ENCODE results near the gene ERN2. TPM values are rescaled to one million over a fixed set of nuclear protein-coding genes. Genes with fewer than 3 reads are reported as not detected.
A peak's percentile ranks its signal among the peaks of the same experiment; 100 is the strongest.

The ERN2 gene
- total RNA-seq, 2 experiments from 2014 or later: not detected

- no peaks in the 10 kb centered on the region for H3K9me3 Mint-ChIP-seq (ENCODE audit: low read depth)
- ChIA-PET CTCF (no interaction called here), POLR2A (no interaction called here)
- no peaks in the 10 kb centered on the region for H3K27me3 Mint-ChIP-seq
- H3K27ac Mint-ChIP-seq: no peak overlapping the region
- H3K36me3 Mint-ChIP-seq (ENCODE audit: low read depth): no peaks in the 10 kb centered on the region
- intact Hi-C loops (cut with DNase I, micrococcal nuclease): no loop called here
- no peak for ATAC-seq
- no peak overlapping the region for H3K4me3 Mint-ChIP-seq
- DNase-seq: no peak
- peaks cover 7% of the 10 kb centered on the region for H3K4me1 Mint-ChIP-seq
These were observed 17.3 kb downstream of the ERN2 start for GRCh38 chr16:23695756-23696155.

DNA sequence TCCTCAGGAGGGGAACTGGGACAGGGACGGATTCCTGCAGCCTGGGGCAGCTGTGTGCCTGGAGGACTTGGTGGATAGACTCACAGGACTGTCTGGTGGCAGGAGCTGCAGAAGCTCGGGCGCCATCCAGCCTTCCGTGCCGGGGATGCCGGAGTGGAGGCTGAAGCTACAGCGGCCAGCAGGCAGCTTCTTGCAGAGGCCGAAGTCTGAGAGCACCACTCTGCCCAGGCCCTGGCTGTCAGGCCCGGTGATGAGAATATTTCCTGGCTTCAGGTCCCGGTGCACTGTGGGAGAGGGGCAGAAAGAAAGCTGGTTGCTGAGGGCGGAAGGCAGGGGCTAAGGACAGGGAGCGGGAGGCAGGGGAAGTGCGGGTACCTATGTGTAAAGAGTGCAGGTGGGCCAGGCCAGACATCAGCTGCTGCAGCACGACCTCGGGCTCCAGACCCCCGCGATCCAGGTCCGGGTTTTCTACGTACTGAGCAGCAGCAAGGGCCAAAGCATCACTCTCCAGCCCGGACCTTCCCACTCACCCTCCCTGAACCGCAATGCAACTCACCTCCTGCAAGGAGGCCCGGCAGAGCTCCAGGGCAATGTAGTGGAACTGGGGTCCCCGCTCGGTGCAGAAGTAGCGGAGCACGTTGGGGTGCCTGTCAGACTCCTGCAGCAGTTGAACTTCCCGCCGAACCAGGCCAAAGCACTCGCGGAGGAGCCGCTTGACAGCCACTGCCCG lies 18.2 kb downstream of the ERN2 start:
- H3K9me3 Mint-ChIP-seq (ENCODE audit: low read depth): no peaks in the 10 kb centered on the region
- intact Hi-C loops (cut with DNase I, micrococcal nuclease): no loop called here
- ChIA-PET POLR2A (interaction anchor here (0.7 kb wide), 1 partner anchor 494 kb away, joined by 3 read pairs; no protein-coding TSS in a partner anchor), CTCF (interaction anchor here (1.0 to 1.7 kb wide), 2 partner anchors 17 to 19 kb away, joined by 3 to 4 read pairs; no protein-coding TSS in a partner anchor)
- H3K36me3 Mint-ChIP-seq (ENCODE audit: low read depth): peaks cover 5% of the 10 kb centered on the region
- ATAC-seq: peak; percentile 30
- peaks cover 7% of the 10 kb centered on the region for H3K4me1 Mint-ChIP-seq
- no peak overlapping the region for H3K4me3 Mint-ChIP-seq
- H3K27me3 Mint-ChIP-seq: no peaks in the 10 kb centered on the region
- H3K27ac Mint-ChIP-seq: no peak overlapping the region
- DNase-seq: peak; percentile 12

- CTCF ChIA-PET: interaction anchor here (1.0 to 1.7 kb wide), 2 partner anchors 16 to 20 kb away, joined by 3 to 4 read pairs; no protein-coding TSS in a partner anchor
- POLR2A ChIA-PET: interaction anchor here (0.7 kb wide), 1 partner anchor 494 kb away, joined by 3 read pairs; no protein-coding TSS in a partner anchor
- intact Hi-C loops (cut with DNase I, micrococcal nuclease): no loop called here
- DNase-seq (no peak), ATAC-seq (no peak)
- H3K36me3 Mint-ChIP-seq (ENCODE audit: low read depth): peaks cover 10% of the 10 kb centered on the region
- peaks cover 7% of the 10 kb centered on the region for H3K4me1 Mint-ChIP-seq
- H3K27me3 Mint-ChIP-seq: no peaks in the 10 kb centered on the region
- H3K27ac Mint-ChIP-seq: no peak overlapping the region
- no peak overlapping the region for H3K4me3 Mint-ChIP-seq
- H3K9me3 Mint-ChIP-seq (ENCODE audit: low read depth): no peaks in the 10 kb centered on the region
These were observed 18.8 kb downstream of the ERN2 start for GRCh38 chr16:23694265-23694643.

- CTCF ChIA-PET: interaction anchor here (0.5 to 1.1 kb wide), 2 partner anchors 9 to 12 kb away, joined by 3 read pairs; no protein-coding TSS in a partner anchor
- no peaks in the 10 kb centered on the region for H3K9me3 Mint-ChIP-seq (ENCODE audit: low read depth)
- no peak overlapping the region for H3K4me3 Mint-ChIP-seq
- H3K27ac Mint-ChIP-seq: no peak overlapping the region
- H3K4me1 Mint-ChIP-seq: peaks cover 7% of the 10 kb centered on the region
- ATAC-seq: no peak
- no peak for DNase-seq
- no peaks in the 10 kb centered on the region for H3K27me3 Mint-ChIP-seq
- peaks cover 28% of the 10 kb centered on the region for H3K36me3 Mint-ChIP-seq (ENCODE audit: low read depth)
- intact Hi-C loops (cut with DNase I, micrococcal nuclease): no loop called here
- POLR2A ChIA-PET: interaction anchor here (1.0 kb wide), 1 partner anchor 14 kb away, joined by 3 read pairs; the partner anchor contains the start of gene PLK1
These were observed 20.7 kb downstream of the ERN2 start for GRCh38 chr16:23692190-23692837.

GRCh38 chr16:23691483-23692189 lies 21.4 kb downstream of the ERN2 start:
- no peak for ATAC-seq
- peaks cover 7% of the 10 kb centered on the region for H3K4me1 Mint-ChIP-seq
- intact Hi-C loops (cut with DNase I, micrococcal nuclease): no loop called here
- ChIA-PET POLR2A (interaction anchor here (1.0 kb wide), 2 partner anchors 8 to 13 kb away, joined by 3 read pairs; partner anchors contain the start of gene PLK1), CTCF (interaction anchor here (0.5 to 1.2 kb wide), 2 partner anchors 12 kb away, joined by 3 read pairs; partner anchors contain the start of gene PLK1)
- no peaks in the 10 kb centered on the region for H3K9me3 Mint-ChIP-seq (ENCODE audit: low read depth)
- H3K27me3 Mint-ChIP-seq: no peaks in the 10 kb centered on the region
- no peak overlapping the region for H3K4me3 Mint-ChIP-seq
- H3K36me3 Mint-ChIP-seq (ENCODE audit: low read depth): peaks cover 32% of the 10 kb centered on the region
- DNase-seq: no peak
- no peak overlapping the region for H3K27ac Mint-ChIP-seq

DNA sequence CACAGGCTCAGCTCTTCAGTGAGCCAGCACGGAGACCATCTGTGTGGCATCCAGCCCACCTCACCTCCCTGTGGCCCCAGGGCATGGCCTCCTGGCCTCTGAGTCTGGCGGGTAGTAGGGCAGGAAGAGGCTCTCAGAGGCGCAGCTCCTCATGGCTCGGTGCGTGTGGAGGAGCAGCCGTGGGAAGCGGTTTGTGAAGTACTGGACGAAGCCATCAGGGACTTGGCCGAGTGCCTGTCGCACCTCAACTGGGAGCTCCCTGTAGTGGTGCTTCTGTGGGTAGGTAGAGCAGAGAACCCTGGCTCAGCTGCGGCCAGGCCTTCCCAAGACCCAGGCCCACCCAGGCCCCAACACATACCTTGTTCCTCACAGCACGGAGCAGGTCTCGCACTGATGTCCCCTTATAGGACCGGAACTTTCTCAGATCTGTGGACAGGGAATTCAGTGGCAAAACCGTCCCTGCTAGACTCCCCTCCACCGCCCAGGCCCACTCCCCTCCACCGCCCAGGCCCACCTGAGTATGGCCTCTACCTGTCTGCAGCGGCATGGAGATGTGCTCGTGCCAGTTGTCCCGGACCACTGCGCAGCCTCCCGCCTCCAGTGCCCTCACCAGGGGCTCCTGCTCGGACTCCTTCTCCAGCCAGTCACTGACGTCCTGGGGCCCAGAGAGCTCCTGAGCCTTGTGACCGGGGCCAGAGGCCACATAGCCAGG lies 22.1 kb downstream of the ERN2 start:
- H3K27ac Mint-ChIP-seq: no peak overlapping the region
- H3K4me3 Mint-ChIP-seq: no peak overlapping the region
- ATAC-seq (no peak), DNase-seq (no peak)
- intact Hi-C loops (cut with DNase I, micrococcal nuclease): no loop called here
- POLR2A ChIA-PET: interaction anchor here (1.0 to 1.4 kb wide), 3 partner anchors 7 to 13 kb away, joined by 3 to 4 read pairs (median 3); partner anchors contain the start of gene PLK1
- peaks cover 7% of the 10 kb centered on the region for H3K4me1 Mint-ChIP-seq
- H3K9me3 Mint-ChIP-seq (ENCODE audit: low read depth): no peaks in the 10 kb centered on the region
- H3K27me3 Mint-ChIP-seq: no peaks in the 10 kb centered on the region
- CTCF ChIA-PET: interaction anchor here (1.2 kb wide), 1 partner anchor 12 kb away, joined by 3 read pairs; the partner anchor contains the start of gene PLK1
- peaks cover 32% of the 10 kb centered on the region for H3K36me3 Mint-ChIP-seq (ENCODE audit: low read depth)

DNA sequence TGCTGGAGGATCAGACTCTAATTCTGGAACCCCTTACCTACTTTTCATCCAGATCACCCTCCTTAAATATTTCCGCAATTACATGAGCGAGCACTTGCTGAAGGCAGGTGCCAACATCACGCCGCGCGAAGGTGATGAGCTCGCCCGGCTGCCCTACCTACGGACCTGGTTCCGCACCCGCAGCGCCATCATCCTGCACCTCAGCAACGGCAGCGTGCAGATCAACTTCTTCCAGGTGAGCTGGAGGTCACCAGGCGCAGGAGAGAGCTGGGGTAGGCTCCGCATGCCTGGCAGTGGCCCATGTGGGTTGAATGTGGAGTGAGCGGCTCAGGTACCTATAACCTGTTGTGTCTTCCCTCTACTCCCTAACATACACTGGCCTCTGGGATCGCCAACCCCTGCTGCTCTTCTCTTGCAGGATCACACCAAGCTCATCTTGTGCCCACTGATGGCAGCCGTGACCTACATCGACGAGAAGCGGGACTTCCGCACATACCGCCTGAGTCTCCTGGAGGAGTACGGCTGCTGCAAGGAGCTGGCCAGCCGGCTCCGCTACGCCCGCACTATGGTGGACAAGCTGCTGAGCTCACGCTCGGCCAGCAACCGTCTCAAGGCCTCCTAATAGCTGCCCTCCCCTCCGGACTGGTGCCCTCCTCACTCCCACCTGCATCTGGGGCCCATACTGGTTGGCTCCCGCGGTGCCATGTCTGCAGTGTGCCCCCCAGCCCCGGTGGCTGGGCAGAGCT lies 23.4 kb downstream of the ERN2 start:
- no peak for ATAC-seq
- ChIA-PET POLR2A (interaction anchor here (1.4 kb wide), 1 partner anchor 10 kb away, joined by 4 read pairs; no protein-coding TSS in a partner anchor), CTCF (no interaction called here)
- Mint-ChIP-seq H3K27me3 (no peaks in the 10 kb centered on the region), H3K9me3 (ENCODE audit: low read depth) (no peaks in the 10 kb centered on the region), H3K27ac (no peak overlapping the region), H3K4me3 (no peak overlapping the region), H3K4me1 (peaks cover 3% of the 10 kb centered on the region), H3K36me3 (ENCODE audit: low read depth) (peaks cover 40% of the 10 kb centered on the region)
- intact Hi-C loops (cut with DNase I, micrococcal nuclease): no loop called here
- no peak for DNase-seq

DNA sequence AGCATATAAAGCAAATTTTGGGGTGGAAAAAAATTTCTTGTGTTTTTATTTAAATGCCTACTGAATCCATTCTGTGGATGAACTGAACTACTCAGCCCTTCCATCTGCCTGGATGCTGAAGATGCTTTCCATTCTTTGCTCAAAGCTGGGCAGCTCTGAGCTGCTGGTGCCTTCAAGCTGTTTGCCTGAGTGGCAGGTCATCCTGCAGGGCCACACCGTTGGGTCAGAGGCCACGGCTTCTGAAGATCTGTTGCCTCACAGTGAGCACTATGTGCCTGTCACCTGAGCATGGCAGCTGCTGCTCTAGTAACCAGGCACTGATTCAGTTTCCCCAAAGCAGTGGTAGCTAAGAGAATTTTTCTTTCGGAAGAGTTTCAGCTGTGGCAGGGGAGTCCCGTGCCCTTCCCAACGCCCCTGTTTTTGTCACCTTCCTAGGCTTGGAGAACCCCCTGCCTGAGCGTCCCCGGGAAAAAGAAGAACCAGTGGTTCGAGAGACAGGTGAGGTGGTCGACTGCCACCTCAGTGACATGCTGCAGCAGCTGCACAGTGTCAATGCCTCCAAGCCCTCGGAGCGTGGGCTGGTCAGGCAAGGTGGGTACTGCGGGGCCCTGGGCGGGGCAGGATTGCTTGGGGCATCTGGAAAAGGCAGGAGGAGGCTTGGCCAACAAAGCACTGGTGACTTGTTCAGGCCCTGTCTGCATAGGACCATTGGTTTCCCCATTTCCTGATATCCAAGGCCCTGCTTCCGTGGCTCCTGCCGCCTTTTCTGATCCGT lies 25.8 kb downstream of the ERN2 start:
- Mint-ChIP-seq H3K36me3 (ENCODE audit: low read depth) (peaks cover 56% of the 10 kb centered on the region), H3K4me1 (no peaks in the 10 kb centered on the region), H3K4me3 (no peak overlapping the region), H3K9me3 (ENCODE audit: low read depth) (no peaks in the 10 kb centered on the region), H3K27me3 (no peaks in the 10 kb centered on the region), H3K27ac (no peak overlapping the region)
- DNase-seq (no peak), ATAC-seq (no peak)
- CTCF ChIA-PET: no interaction called here
- intact Hi-C loops (cut with DNase I, micrococcal nuclease): no loop called here
- POLR2A ChIA-PET: no interaction called here

DNA sequence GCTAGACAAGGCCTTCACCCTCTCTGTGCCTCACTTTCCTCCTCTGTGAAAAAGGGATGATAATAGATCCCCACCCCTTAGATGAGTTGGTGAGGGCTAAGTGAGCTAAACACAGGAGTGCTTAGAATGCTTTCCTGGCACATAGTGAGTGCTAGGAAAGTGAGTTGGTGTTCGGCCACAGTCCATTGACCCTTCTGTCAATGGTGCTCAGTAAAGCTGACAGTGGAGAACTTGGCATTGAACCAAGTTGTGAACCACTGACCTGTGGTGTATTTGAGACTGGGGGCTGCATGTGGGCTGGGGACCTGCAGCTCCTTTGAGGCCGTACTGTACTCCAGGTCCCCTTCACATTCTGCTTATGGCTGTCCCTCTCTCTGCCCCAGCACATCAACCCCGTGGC lies 29.5 kb downstream of the ERN2 start:
- H3K4me3 Mint-ChIP-seq: no peak overlapping the region
- POLR2A ChIA-PET: interaction anchor here (0.8 kb wide), 1 partner anchor 8 kb away, joined by 3 read pairs; no protein-coding TSS in a partner anchor
- ATAC-seq (no peak), DNase-seq (no peak)
- no peaks in the 10 kb centered on the region for H3K27me3 Mint-ChIP-seq
- intact Hi-C loops (cut with DNase I, micrococcal nuclease): no loop called here
- peaks cover 11% of the 10 kb centered on the region for H3K4me1 Mint-ChIP-seq
- CTCF ChIA-PET: no interaction called here
- no peaks in the 10 kb centered on the region for H3K9me3 Mint-ChIP-seq (ENCODE audit: low read depth)
- peaks cover 64% of the 10 kb centered on the region for H3K36me3 Mint-ChIP-seq (ENCODE audit: low read depth)
- H3K27ac Mint-ChIP-seq: no peak overlapping the region

- H3K27me3 Mint-ChIP-seq: no peaks in the 10 kb centered on the region
- ATAC-seq: no peak
- H3K9me3 Mint-ChIP-seq (ENCODE audit: low read depth): no peaks in the 10 kb centered on the region
- peaks cover 52% of the 10 kb centered on the region for H3K36me3 Mint-ChIP-seq (ENCODE audit: low read depth)
- no peak overlapping the region for H3K4me3 Mint-ChIP-seq
- ChIA-PET CTCF (no interaction called here), POLR2A (interaction anchor here (0.8 kb wide), 1 partner anchor 830 kb away, joined by 7 read pairs; no protein-coding TSS in a partner anchor)
- H3K4me1 Mint-ChIP-seq: peaks cover 16% of the 10 kb centered on the region
- H3K27ac Mint-ChIP-seq: no peak overlapping the region
- DNase-seq: no peak
- intact Hi-C loops (cut with DNase I, micrococcal nuclease): no loop called here
These were observed 30.8 kb downstream of the ERN2 start for GRCh38 chr16:23682181-23682580.
